LNCaP clone FGC (cell line): ENCODE data around the gene KRTAP2-3.
"Not testable (repeated sequence)": the region's sequence is repeated elsewhere in the genome, so short reads cannot be mapped to it uniquely, and the experiment has no call there.

ENCODE experiments used
- DNase-seq: peaks from one replicate; pipeline ENCODE4 v3.0.0-alpha.2; 2011; ENCODE audit warnings: low read depth
- H3K4me3 ChIP-seq: 2 replicates; pipeline ENCODE4 v1.5.1; 2011; ENCODE audit warnings: mild to moderate bottlenecking, low read depth, low read length, control low read depth
- CTCF ChIP-seq: IDR thresholded peaks from 2 replicates; pipeline ENCODE4 v1.5.1; 2012; ENCODE audit warnings: mild to moderate bottlenecking; ENCODE audit not compliant: control insufficient read depth, insufficient read depth; ENCODE audit errors: extremely low read depth

Gene KRTAP2-3

DNA sequence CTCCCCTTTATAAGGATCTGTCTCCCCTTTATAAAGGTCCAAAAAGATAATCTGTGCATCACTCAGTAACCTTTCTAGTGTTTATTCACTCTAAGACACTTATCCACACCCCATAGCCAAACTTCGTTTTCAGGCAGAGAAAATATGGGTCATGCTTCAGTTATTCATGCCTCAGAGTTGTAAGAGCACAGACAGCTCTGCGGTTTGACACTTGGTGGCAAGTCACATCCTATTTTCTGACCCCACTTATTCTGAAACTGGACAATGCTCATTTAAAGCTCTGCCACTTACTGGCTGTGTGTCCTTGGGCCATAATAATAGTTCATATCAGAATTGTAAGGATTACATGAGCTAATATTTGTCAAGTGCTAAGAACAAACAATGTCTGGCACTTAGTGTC lies 10.8 kb downstream of the KRTAP2-3 start:
- TF ChIP-seq CTCF = no peak
- DNase-seq = no peak
- H3K4me3 ChIP-seq = no peak overlapping the region

GRCh38 chr17:41048441-41048840 lies 11.5 kb downstream of the KRTAP2-3 start:
- DNase-seq = no peak
- no peak for TF ChIP-seq CTCF
- H3K4me3 ChIP-seq = no peak overlapping the region

DNA sequence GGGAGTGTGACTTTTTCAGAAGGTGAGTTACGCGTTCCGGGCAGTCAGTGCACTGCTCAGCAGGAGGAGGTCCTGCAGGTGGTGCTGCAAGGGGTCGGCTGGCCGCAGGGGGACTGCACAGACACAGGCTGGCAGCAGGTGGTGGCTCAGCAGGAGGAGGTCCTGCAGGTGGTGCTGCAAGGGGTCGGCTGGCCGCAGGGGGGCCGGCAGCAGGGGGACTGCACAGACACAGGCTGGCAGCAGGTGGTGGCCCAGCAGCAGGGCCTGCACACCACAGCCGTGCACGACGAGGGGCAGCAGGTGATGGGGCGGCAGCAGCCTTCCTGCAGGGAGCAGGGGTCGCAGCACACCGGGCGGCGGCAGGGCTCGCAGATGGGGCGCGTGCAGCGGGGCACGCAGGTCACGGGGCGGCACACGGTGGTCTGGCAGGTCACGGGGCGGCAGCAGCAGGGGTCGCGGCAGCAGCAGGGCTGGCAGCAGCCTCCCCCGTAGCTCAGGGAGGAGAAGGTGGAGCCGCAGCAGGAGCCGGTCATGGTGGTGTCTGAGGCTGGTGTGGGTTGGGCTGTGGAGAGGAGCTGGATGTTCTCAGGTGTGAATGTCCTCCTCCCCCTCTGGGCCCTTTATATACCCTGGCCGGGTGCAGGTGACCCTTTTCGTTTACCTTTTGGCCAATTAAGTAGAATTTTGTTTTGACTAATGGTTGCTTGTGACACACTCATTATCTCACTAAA lies 13.0 kb downstream of the KRTAP2-3 start, which contains the start of gene KRTAP2-1:
Gene KRTAP2-1 (minus strand): TSS at position 582 of the 731 bp plus-strand sequence. CDS start 49 bp downstream, at position 533.
- not testable (repeated sequence) for H3K4me3 ChIP-seq, DNase-seq

GRCh38 chr17:41042953-41043352 lies 17.0 kb downstream of the KRTAP2-3 start:
- no peak for DNase-seq
- TF ChIP-seq CTCF = no peak
- no peak overlapping the region for H3K4me3 ChIP-seq

- not testable (repeated sequence) for DNase-seq, H3K4me3 ChIP-seq
Measured at GRCh38 chr17:41040783-41041571, 18.9 kb downstream of the KRTAP2-3 start, which contains the start of gene KRTAP1-1. Gene KRTAP1-1, minus strand, starts transcription at chr17:41041450. Its CDS starts 53 bp downstream, at chr17:41041397.

DNA sequence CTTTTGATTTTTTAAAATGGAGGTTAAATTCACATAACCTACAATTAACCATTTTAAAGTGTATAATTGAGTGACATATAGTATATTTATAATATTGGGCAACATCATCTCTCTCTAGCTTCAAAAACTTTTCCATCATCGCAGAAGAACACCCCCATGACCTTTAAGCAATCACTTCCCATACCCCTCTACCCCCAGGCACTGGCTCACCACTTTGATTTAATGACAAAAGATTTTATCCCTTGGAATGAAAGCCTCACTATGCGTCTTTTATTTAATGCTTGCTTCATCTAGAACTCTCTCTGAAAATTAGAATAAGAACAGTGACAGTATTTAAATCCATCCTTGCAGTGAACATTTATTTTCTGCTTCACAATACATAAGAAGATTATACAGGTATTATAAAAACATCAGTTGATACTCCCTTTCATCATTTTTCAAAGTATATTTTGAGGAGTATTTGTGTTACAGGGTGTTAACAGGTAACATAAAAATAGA lies 22.0 kb downstream of the KRTAP2-3 start:
- no peak overlapping the region for H3K4me3 ChIP-seq
- no peak for DNase-seq
- TF ChIP-seq CTCF = no peak

DNA sequence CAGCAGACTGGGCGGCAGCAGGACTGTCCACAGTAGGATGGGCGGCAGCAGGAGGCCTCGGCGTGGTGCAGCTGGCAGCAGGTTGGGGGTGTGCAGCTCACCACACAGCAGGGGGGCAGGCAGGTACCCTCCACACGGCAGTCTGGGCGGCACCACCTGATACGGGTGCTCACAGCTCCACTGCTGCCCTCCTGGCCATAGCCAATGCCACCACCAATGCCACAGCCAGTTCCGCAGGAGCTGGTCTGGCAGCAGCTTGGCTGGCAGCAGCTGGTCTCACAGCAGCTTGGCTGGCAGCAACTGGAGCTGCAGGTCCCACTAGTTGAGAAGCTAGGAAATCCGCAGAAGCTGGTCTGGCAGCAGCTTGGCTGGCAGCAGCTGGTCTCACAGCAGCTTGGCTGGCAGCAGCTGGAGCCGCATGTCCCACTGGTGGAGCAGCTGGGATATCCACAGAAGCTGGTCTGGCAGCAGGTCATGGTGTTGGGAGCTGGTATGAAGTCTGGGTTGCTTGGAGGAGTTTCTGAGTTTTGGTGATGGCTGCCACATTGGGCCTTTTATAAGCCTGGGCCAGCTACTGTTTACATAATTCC lies 25.5 kb downstream of the KRTAP2-3 start, which contains the start of gene KRTAP1-3:
Gene KRTAP1-3 (minus strand): TSS at position 529 of the 590 bp plus-strand sequence. CDS start 53 bp downstream, at position 476.
- not testable (repeated sequence) for H3K4me3 ChIP-seq, DNase-seq

- no peak for DNase-seq
- H3K4me3 ChIP-seq = no peak within 1 kb of the TSS
- no peak for TF ChIP-seq CTCF
Measured at GRCh38 chr17:41029633-41030245, 30.2 kb downstream of the KRTAP2-3 start, which contains the start of gene KRTAP1-4. Gene KRTAP1-4, minus strand, starts transcription at chr17:41030195. Its CDS starts 117 bp downstream, at chr17:41030078.
